ENCODE data around the gene YJU2.

Gene YJU2

GRCh38 chr19:4246767-4247593, at the start of gene YJU2:
Gene YJU2, plus strand, starts transcription at chr19:4247080. Its CDS starts 67 bp downstream, at chr19:4247147.
- peak; percentile 97 for DNase-seq (ENCODE audit: low read depth, low spot score)
- peak; percentile 52 for TF ChIP-seq CTCF (IDR thresholded peaks at IDR 0.05; ENCODE audit: insufficient read depth, low read length, missing control alignments)
- H3K4me3 ChIP-seq (ENCODE audit: low read depth, low read length), result peak within 1 kb of the TSS; percentile 87
- ChIA-PET POLR2A (interaction anchor here (1.1 to 1.2 kb wide), 2 partner anchors 9 to 45 kb away, joined by 3 to 4 read pairs; no protein-coding TSS in a partner anchor), CTCF (interaction anchor here (0.6 to 1.3 kb wide), 8 partner anchors 9 to 293 kb away, joined by 3 to 7 read pairs (median 4); partner anchors contain the start of gene LRG1)

- H3K4me3 ChIP-seq (ENCODE audit: low read depth, low read length), result no peak overlapping the region
- CTCF ChIA-PET, result interaction anchor here (0.6 to 1.3 kb wide), 2 partner anchors 12 to 93 kb away, joined by 3 to 4 read pairs; no protein-coding TSS in a partner anchor
- DNase-seq (ENCODE audit: low read depth, low spot score), result no peak
- POLR2A ChIA-PET, result no interaction called here
- TF ChIP-seq CTCF (IDR thresholded peaks at IDR 0.05; ENCODE audit: insufficient read depth, low read length, missing control alignments), result no peak
Observed at GRCh38 chr19:4197228-4197624, 49.7 kb upstream of the YJU2 start.

GRCh38 chr19:4197625-4198466, 49.0 kb upstream of the YJU2 start:
- CTCF ChIA-PET, result interaction anchor here (1.0 to 5.6 kb wide), 2 partner anchors 9 to 212 kb away, joined by 5 to 24 read pairs; partner anchors contain the start of gene EEF2
- DNase-seq (ENCODE audit: low read depth, low spot score), result no peak
- no peak overlapping the region for H3K4me3 ChIP-seq (ENCODE audit: low read depth, low read length)
- POLR2A ChIA-PET, result no interaction called here
- TF ChIP-seq CTCF (IDR thresholded peaks at IDR 0.05; ENCODE audit: insufficient read depth, low read length, missing control alignments), result no peak

GRCh38 chr19:4198467-4199126, 48.3 kb upstream of the YJU2 start:
- ChIA-PET CTCF (interaction anchor here (0.6 to 7.5 kb wide), 4 partner anchors 10 to 213 kb away, joined by 3 to 61 read pairs (median 14); partner anchors contain the start of gene EEF2), POLR2A (no interaction called here)
- H3K4me3 ChIP-seq (ENCODE audit: low read depth, low read length), result no peak overlapping the region
- no peak for DNase-seq (ENCODE audit: low read depth, low spot score)
- no peak for TF ChIP-seq CTCF (IDR thresholded peaks at IDR 0.05; ENCODE audit: insufficient read depth, low read length, missing control alignments)

- DNase-seq (ENCODE audit: low read depth, low spot score), result no peak
- POLR2A ChIA-PET, result no interaction called here
- CTCF ChIA-PET, result interaction anchor here (1.2 to 7.5 kb wide), 7 partner anchors 9 to 214 kb away, joined by 3 to 61 read pairs (median 23); partner anchors contain the start of gene EEF2
- no peak for TF ChIP-seq CTCF (IDR thresholded peaks at IDR 0.05; ENCODE audit: insufficient read depth, low read length, missing control alignments)
- no peak overlapping the region for H3K4me3 ChIP-seq (ENCODE audit: low read depth, low read length)
Observed at GRCh38 chr19:4199699-4200293, 47.1 kb upstream of the YJU2 start.

Data from AG04449 (cell line).